Glutamatergic neuron (in vitro differentiated cells): ENCODE data around the gene MAT2A. TPM values are rescaled to one million over a fixed set of nuclear protein-coding genes. Genes with fewer than 3 reads are reported as not detected.
"Not testable (repeated sequence)": the region's sequence is repeated elsewhere in the genome, so short reads cannot be mapped to it uniquely, and the experiment has no call there.

Experiments used
- DNase-seq: peaks from one replicate; pipeline ENCODE4 v3.0.0; 2022
- H3K27ac Mint-ChIP-seq: one replicate; pipeline ENCODE4 v1.8.0; 2020; ENCODE audit warnings: mild to moderate bottlenecking, mixed read lengths, inconsistent platforms; ENCODE audit not compliant: unreplicated experiment
- H3K27me3 Mint-ChIP-seq: one replicate; pipeline ENCODE4 v1.8.0; 2020; ENCODE audit warnings: mild to moderate bottlenecking, moderate library complexity, mixed read lengths, inconsistent platforms; ENCODE audit not compliant: unreplicated experiment
- H3K36me3 Mint-ChIP-seq: one replicate; pipeline ENCODE4 v1.8.0; 2020; ENCODE audit warnings: mild to moderate bottlenecking, mixed read lengths, inconsistent platforms; ENCODE audit not compliant: unreplicated experiment
- H3K4me1 Mint-ChIP-seq: one replicate; pipeline ENCODE4 v1.8.0; 2020; ENCODE audit warnings: mild to moderate bottlenecking, low read depth, mixed read lengths, inconsistent platforms; ENCODE audit not compliant: unreplicated experiment
- H3K4me3 Mint-ChIP-seq: one replicate; pipeline ENCODE4 v1.8.0; 2020; ENCODE audit warnings: mild to moderate bottlenecking, mixed read lengths, inconsistent platforms; ENCODE audit not compliant: unreplicated experiment
- H3K9me3 Mint-ChIP-seq: one replicate; pipeline ENCODE4 v1.8.0; 2020; ENCODE audit warnings: mild to moderate bottlenecking, moderate library complexity, mixed read lengths, inconsistent platforms; ENCODE audit not compliant: unreplicated experiment
- CTCF ChIP-seq: fragments of 200-600 bp; sonication (generic); IDR thresholded peaks from one replicate; pipeline ENCODE4 v1.5.0; 2021; ENCODE audit not compliant: partially characterized antibody, unreplicated experiment
- total RNA-seq: library from RNA; stranded (reverse); fragmentation: NEBNext Ultra II Directional; extraction: Animal tissue kit (Norgen Biotek cat#: 25700); gene quantifications from one replicate; pipeline ENCODE4 v1.2.1, GENCODE V29; 2021; ENCODE audit not compliant: unreplicated experiment

The MAT2A gene
- total RNA-seq, 1 donor from 2014 or later: 302 TPM

GRCh38 chr2:85541753-85542457 lies 2.9 kb downstream of the MAT2A start:
- Mint-ChIP-seq H3K27ac (peak overlapping the region; percentile 14), H3K4me1 (peaks cover 34% of the 10 kb centered on the region), H3K36me3 (peaks cover 5% of the 10 kb centered on the region), H3K4me3 (peak overlapping the region; percentile 100), H3K9me3 (peaks cover 16% of the 10 kb centered on the region), H3K27me3 (peaks cover 12% of the 10 kb centered on the region)
- no peak for DNase-seq
- TF ChIP-seq CTCF: no peak

GRCh38 chr2:85542777-85543176 lies 3.8 kb downstream of the MAT2A start:
- TF ChIP-seq CTCF: no peak
- Mint-ChIP-seq H3K4me3 (peak overlapping the region; percentile 100), H3K36me3 (peaks cover 5% of the 10 kb centered on the region), H3K9me3 (peaks cover 13% of the 10 kb centered on the region), H3K27ac (peak overlapping the region; percentile 14), H3K4me1 (peaks cover 29% of the 10 kb centered on the region), H3K27me3 (peaks cover 13% of the 10 kb centered on the region)
- no peak for DNase-seq

- H3K36me3 Mint-ChIP-seq, H3K4me3 Mint-ChIP-seq, DNase-seq, H3K9me3 Mint-ChIP-seq, H3K27me3 Mint-ChIP-seq: not testable (repeated sequence)
- Mint-ChIP-seq H3K27ac (peak overlapping the region; percentile 59), H3K4me1 (peaks cover 29% of the 10 kb centered on the region)
These were observed 5.3 kb downstream of the MAT2A start for GRCh38 chr2:85544254-85544691.

- not testable (repeated sequence) for H3K27me3 Mint-ChIP-seq, DNase-seq, H3K9me3 Mint-ChIP-seq, H3K4me3 Mint-ChIP-seq, H3K36me3 Mint-ChIP-seq, H3K27ac Mint-ChIP-seq
- peaks cover 31% of the 10 kb centered on the region for H3K4me1 Mint-ChIP-seq
These were observed 6.2 kb downstream of the MAT2A start for GRCh38 chr2:85544915-85545779.

- no peak for TF ChIP-seq CTCF
- Mint-ChIP-seq H3K27me3 (peaks cover 3% of the 10 kb centered on the region), H3K4me3 (no peak overlapping the region), H3K27ac (no peak overlapping the region), H3K36me3 (peaks cover 5% of the 10 kb centered on the region), H3K4me1 (peaks cover 26% of the 10 kb centered on the region), H3K9me3 (peaks cover 5% of the 10 kb centered on the region)
- DNase-seq: no peak
These were observed 6.8 kb downstream of the MAT2A start for GRCh38 chr2:85545780-85546240.
